Fibroblast of the conjunctiva (primary cell): Measurements from ENCODE around the gene RIPOR3.
A peak's percentile ranks its signal among the peaks of the same experiment; 100 is the strongest.
"Not testable (repeated sequence)": the region's sequence is repeated elsewhere in the genome, so short reads cannot be mapped to it uniquely, and the experiment has no call there.

Experiments used
- DNase-seq: peaks from one replicate; pipeline ENCODE4 v3.0.0-alpha.2; 2010; ENCODE audit warnings: low read depth

Gene RIPOR3

DNA sequence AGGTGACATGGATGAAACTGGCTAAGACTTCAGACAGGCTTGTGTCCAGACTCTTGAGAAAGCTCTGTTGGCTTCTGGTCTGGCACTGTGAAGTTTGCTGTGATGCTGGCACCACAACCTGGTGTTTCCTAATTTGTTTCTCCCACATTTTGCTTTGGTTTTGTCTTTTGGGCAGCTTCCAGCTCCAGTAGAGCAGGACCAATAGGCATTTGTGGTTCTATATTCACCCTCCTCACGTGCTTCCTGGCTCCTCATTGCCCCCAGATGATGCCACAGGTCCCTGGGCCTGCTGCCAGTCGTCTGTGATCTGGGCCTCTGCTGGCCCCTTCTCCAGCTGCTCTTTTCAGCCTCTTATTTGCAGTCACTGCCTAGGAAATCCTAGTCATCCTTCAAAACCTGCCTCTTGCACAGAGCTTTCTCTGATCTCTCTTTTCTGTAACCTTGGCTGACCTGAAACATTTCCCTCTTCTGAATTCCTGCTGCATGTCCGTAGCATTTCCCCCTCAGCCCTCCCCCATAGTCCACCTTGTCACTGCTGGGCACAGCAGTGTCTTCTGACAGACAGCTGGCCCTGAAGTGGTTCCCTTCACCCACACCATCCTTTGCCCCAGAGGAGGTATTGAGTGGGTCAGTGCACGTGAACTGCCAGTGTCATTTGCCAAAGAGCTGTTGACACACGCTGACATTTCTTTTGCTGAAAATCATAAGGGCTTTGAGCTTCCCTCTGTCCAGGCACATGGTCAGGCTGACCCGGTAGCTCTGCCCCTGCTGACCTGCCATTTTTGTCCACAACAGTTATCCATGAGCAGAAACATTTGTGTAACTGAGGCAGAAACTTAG lies 118.2 kb downstream of the RIPOR3 start:
- peak; percentile 85 for DNase-seq

DNA sequence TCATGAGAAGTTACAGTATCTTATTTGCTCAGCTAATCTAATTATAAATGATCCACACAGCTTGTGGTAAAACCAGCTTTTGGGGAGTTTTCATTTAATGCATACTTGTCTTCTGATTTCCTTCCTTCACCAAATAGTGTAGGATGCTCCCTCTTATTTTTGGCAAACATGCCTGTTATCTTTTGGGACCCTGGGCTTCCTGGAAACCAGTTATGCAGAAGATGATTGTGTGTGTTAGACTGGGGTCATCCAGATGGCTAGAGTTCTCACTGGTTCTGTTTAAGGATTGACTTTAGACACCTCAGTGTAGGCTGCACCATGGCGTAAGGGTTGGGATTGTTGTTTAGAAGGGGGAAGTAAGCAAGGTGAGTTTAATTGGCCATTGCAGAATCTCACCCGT lies 119.9 kb downstream of the RIPOR3 start:
- DNase-seq, result no peak

DNA sequence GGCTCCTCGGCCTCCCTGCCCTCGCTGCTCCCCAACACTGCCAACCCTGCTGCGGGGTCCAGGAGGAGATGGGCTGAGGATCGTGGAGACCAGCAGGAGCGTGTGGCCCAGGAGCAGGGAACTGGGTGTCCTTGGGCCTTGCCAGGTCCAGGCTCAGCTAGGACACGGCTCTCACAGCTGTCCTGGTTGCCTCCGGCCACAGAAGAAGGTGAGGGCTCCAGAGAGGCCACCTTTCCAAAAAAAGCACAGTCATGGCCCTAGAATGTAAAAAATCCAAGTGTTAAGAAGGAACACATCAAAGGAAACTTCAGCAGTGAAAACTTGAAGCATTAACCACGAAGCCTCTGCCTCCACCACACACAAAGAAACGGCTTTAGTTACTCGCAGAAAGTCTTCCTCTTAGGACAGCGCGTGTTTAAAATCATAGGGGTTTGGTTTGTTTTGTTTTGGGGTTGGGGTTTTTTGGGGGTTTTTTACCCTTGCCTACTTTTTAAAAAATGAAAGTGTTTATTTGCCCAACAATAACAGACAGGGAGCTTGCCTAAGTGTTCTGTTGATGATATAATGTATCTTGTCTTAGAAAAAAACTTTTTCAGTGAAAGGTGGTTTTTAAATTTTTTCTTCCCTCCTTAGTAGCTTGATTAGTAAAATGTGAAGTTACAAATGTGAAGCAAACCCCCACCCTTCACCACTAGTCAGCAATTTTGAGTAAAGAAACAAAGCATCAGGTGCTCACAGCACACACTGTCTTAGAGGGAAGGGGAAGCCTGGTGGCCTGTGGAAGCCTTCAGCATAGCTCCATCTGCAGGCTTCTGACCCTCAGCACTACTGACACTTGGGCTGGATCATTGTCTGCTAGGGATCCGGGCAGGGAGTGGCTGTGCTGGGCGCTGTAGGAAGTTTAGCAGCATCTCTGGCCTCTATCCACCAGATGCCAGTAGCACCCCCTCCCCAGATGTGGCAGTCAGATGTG lies 121.2 kb downstream of the RIPOR3 start:
- peak; percentile 36 for DNase-seq

DNA sequence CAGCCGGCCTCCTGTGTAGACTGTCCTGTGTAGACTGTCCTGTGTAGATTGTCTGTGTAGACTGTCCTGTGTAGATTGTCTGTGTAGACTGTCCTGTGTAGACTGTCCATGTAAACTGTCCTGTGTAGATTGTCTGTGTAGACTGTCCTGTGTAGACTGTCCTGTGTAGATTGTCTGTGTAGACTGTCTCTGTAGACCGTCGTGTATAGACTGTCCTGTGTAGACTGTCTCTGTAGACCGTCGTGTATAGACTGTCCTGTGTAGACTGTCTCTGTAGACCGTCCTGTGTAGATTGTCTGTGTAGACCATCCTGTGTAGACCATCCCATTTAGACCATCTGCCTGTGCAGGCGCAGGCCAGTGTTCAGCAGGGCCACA lies 121.9 kb downstream of the RIPOR3 start:
- DNase-seq, result not testable (repeated sequence)

DNA sequence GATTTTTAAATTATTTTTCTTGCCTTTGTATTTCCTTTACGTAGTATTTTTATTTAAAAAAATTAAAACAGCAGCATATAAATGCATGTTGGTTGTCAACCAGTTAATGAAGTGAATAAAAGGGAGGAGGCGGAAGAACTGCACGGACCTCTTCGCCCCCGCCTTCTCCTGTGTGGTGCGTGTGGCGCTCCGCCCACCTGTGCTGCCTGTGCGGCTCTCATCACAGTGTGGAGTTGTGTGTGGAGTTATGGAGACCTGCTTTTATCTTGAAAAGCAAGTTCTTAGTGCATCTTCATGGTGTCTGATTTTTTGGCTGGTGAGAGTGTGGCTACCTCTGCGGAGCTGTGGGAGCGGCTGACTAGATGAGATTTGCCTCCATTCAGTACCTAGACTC lies 122.8 kb downstream of the RIPOR3 start:
- DNase-seq, result no peak

DNA sequence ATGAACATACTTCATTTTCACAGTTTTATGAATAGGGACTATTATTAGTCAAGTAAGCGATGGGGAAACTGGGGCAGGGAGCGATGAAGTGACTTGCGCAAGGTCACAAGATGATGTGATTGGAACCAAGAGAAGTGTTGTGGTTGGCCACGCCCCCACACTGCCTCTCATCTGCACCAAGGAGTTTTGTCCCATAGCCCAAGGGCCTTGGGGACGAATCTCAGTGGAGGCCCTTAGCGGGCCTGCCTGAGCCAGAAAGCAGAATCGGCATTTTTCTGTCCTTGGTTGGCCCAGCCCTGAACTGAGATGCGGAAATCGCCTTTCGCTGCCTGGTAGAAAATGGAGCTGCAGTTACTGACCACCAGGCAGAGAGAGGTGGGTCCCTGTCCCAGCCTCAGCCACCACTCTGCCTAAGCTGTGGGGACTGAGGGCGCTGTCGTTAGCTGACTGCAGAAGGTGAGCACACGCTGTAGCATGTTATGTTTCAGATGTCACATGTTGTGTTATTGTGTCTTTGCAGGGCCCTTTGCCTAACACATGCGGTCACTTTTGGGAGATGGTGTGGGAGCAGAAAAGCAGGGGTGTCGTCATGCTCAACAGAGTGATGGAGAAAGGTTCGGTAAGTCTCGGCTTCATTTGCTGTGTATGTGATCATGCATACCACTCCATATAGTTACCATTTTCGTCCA lies 123.3 kb downstream of the RIPOR3 start:
- no peak for DNase-seq

DNA sequence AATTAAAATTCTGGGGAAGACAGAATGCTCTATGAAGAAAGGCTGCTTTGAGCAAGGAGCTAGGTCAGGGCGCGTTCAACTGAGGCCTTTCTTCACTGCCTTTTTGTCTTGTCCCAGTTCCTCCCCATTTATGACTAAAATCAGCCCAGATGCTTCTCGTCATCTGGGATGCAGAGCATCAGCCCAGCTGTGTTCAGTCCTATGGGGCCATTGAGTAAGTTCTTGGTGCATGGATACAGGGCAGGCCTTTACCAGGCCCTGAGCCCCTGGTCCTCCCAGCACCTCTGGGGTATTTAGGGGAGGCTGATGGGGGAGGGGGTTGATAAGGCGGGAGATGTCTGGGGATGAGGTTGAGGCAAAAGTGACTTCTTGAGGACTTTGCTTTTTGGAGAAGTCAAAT lies 125.5 kb downstream of the RIPOR3 start:
- DNase-seq, result no peak

DNA sequence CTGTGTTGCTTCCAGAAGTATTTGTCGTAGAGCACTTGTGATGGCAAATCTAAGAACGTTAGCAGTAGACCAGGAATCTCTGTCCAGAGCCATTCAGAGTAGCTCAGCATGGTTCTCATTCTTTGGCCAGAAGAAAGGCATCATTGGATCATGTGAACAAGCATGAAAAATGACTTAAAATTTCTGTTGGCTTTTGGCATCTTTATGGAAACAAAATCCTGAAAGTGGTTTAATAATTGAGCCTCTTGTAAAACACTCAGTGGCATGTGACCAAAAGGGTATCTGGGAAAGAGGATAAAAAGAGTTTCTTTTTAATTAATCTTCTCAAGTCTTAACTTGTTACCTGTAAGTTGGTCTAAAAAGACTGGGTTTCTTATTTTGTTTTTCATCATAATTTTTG lies 126.0 kb downstream of the RIPOR3 start:
- DNase-seq, result no peak

DNA sequence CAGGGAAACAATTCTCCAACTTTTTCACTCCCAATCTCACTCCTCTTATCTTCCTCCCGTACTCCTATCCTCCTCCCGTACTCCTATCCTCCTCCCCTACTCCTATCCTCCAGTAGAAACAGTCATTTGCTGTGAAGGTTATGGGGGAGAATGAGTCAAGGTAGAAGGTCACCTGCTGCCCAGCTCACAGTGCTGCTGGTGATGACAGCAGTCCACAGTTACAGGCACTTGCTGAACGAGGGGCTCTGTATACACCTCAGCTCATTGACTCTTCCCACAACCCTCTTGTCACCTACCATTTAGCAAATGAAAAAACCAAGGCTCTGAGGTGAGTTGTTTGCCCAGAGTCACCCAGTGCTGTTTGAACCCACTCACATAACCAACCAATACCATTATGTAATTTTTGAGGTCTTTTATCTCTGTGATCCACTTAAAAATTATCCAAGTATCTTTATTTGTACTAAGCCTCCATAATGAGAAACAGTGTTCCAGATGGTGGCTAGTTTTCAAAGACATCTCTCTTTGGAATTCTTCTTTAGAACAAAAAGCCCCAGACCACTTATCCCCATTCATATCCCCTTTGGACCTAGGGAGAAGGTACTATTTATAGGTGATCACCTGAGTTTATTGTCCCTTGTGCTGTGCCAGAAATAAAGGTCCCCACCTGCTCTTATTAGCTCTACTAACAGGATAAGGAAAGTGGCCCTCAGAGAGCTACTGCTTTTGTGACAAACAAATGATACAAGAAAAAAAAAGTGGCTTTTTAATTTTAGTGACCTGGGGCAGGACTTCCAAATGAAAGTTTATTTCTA lies 128.0 kb downstream of the RIPOR3 start:
- no peak for DNase-seq

DNA sequence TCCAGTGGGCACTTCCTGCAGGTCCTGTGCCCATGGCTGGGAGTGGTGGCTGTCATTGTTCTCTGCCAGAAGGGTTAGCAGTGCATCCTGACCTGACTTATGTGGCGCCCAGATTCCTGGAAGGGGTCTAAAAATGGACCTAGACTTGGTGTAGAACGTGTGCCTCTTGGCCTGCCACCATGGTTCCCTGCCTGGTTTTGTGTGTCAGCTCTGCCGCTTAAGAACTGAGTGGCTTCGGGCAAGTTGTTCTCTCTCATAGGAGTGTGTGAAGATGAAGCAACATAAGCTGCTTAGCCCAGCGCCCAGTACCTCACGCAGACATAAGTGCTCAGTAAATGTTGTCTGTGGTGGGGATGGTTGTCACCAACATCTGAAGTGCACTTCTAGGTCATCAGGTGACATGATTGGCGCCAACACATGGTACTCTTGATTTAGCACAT lies 129.1 kb downstream of the RIPOR3 start:
- DNase-seq, result no peak

DNA sequence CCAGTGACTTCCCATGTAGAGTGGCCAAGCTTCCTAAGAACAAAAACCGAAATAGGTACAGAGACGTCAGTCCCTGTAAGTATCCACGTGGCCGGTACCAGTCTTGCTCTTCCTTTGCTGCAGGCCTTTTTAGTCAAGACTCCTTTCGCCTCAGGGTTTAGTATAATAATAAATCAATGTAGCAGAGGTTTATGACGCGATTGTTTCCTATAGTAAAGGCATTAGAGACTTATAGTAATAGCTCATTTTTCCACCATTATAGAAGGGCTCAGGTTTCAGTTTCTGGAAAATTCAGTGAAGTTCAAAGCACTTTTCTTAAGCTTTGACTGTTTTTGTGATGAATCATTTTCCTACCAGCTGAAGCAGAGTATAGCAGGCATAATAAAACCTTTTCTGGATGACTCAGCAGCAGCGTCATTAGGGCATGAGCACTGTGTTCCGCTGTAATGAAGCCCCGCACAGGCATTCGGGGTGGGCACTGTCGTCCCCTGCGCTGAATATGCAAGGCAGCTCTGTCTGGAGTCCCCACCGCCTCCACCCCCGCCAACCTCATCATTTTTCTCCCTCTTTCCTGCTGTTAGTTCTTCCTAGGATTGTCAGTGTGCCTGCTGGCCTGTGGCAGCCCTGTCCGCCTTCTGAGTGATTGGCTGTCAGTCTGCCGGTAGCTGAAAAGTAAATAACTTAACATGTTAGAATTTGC lies 129.8 kb downstream of the RIPOR3 start:
- DNase-seq, result peak; percentile 89

DNA sequence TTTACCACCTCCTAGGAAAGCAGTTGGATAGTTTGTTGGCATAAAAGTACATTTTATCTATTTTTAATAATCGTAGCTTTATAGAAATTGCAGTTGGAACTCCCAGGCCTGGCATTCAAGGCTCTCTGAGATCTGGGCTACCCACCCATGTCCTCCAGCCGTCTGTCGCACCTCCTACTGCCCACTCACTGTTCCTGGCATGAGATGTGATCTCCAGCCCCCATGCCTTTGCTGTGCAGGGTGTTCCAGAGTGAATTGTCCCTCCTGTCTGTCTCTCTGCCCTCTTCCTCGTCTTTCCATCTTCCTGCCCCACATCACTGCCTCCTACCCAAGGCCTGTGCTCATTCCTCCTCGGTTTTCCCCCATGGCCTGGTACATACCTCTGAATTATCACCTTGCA lies 130.5 kb downstream of the RIPOR3 start:
- no peak for DNase-seq

DNA sequence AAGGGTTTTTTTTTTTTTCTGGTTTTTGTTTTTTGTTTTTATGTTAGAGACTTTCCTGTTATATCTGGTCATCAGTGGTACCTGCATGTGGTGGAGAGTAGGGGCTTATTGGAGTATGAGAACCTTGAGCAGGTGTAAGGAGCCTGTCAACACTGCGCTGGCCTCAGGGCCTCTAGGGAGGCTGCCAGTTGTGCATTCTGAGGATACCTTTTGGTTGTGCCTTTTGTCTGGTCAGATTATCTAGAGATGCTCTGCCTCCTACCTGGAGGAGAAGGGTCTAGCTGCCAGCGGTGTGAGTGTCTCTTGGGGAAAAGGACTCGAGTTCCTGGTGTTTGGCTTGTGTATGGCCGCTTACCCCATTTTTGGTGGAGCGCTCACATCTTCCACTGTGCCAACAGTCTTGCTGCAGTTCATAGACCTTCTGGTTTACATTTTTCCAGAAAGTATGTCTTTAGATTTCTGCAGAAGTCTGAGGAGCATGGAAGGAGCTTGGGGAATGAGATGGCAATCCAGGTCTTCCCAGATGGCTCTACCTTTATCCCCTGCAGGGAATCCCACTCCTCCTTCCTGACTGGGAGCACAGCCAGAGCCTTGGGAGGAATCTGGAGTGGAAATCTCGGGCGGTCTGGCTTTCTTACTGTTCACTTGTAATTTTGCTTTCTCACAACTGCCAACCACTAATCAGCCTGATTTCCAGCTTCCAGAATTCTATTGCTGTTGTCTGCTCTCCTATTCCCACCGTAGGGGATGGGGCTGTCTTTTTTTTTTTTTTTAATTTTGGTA lies 131.3 kb downstream of the RIPOR3 start:
- DNase-seq, result no peak

DNA sequence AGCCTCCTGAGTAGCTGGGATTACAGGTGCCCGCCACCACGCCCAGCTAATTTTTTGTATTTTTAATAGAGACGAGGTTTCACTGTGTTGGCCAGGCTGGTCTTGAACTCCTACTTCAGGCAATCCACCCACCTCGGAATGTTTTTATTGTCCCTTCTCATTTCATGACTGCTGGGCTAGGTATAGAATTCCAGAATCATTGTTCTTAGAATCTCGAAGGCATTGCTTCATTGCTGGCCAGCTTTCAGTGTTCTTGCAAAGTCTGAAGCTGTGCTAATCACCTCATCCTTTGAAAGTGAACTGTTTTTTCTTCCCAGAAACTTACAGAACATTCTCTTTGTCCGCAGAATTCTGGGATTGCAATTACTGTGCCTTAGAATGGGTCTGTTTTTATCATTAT lies 132.2 kb downstream of the RIPOR3 start:
- no peak for DNase-seq

DNA sequence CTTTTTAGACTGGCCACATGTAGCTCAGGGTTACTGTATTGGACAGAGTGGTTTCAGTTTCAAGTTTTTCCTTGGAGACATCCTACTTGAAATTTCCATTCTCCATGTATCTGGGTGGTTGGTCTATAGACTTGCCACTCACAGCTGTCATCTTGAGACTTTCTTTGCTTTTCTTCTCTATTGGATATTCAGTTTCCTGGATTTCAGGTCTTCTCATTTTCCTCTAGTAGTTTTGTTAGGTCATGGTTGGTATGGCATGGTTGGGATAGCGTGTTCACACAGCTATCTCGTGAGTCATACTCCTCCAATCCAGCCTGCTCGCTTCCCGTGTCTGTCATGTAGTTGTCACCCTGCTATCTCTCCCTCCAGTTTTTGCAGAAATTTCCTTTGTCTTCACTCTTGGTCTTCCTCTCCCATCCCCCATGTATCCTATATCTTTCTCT lies 132.8 kb downstream of the RIPOR3 start:
- DNase-seq, result no peak

DNA sequence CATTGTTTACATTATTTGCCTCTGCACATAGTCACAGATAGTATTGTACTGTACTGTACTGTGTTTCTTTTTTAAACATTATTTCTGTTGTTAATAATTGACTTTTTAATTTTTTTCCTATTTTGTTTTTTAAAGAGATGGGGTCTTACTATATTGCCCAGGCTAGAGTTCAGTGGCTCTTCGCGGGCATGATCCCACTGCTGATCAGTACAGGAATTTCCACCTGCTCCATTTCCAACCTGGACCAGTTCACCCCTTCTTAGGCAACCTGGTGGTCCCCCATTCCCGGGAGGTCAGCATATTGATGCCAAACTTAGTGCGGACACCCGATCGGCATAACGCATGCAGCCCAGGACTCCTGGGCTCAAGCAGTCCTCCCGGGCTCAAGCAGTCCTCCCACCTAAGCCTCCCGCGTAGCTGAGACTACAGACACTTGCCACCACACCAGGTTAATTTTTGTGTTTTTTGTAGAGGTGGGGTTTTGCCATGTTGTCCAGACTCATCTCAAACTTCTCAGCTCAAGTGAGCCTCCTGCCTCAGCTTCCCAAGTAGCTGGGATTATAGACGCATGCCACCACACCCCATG lies 133.7 kb downstream of the RIPOR3 start:
- DNase-seq, result no peak

DNA sequence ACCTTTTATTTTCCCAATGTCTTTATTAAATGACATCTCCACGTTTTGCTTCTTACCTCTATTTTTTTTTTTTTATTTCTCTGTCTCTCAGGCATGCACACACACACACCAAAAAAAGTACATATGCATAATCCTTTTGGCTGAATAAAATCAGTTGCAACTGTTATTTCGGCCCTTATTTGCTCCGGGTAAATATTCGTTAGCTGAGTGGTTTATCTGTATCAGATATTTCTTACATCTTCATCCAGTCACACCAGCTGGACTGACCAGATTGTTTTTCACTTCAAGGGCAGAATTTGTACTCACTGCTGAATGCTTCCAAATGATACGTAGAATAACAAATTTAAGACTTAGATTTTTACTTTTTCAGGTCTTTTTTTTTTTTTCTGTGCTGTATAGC lies 135.7 kb downstream of the RIPOR3 start:
- DNase-seq, result no peak

DNA sequence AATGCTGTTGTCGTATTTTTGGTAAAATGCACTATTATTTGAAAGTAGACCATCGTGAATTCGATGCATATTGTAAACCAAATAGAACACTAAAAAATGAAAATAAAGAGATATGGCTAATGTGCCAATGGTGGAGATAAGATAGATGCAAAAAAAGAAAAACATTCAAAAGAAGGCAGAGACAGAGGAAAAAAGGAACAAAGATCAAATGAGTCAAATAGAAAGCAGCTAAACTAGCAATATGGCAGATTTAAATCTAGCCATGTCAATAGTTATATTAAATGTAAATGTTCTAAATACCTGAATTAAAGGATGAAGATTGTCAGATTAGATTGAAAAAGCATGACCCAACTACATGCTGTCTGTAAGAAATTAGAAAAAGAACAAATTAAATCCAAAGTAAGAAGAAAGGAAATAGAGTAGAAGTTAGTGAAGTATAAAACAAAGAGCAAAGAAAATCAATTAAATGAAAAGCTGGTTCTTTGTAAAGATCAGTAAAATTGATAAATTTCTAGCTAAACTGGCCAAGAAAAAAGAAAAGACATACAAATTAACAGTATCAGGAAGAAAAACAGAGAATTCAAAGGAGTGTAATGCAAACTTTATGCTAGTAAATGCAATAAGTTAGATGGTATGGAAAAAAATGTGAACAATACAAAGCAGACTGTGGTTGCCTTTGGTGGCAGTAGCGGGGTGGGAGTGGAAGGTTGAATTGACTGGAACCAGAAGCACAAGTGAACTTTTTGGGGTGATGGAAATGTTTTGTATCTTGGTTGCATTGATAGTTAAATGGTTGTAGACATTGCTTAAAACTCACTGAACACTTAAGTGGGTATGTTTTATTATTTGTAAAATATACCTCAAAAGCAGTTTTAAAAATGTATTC lies 136.4 kb downstream of the RIPOR3 start:
- DNase-seq, result no peak

DNA sequence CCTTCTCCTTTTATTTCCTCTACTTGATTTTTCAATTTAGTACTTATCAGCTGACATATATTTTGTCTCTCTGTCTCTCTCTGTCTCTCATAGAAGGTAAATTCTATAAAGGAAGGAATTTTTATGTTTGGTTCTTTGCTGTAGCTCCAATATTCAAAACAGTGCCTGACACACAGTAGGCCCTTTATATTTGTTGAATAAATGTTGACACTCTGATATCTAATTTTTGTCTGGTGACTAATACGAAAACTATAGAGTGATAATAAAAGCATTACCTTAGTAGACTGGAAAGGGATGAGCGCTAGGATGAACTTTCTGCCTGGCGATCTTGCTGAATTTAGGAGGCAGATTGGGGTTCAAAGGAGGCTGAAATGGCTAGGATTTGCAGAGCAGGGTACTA lies 138.4 kb downstream of the RIPOR3 start:
- no peak for DNase-seq
